HepG2 (cell line): ENCODE measurements around the gene TTBK1. TPM values are rescaled to one million over a fixed set of nuclear protein-coding genes. Genes with fewer than 3 reads are reported as not detected.

ENCODE experiments used
- GABPB1 ChIP-seq: IDR thresholded peaks from 2 replicates; pipeline ENCODE4 v1.6.1; 2016; ENCODE audit warnings: mild to moderate bottlenecking, missing genetic modification reagents, moderate library complexity, missing compliant biosample characterization
- HDAC2 ChIP-seq: sonication (generic); formaldehyde crosslinking; IDR thresholded peaks from 2 replicates; pipeline ENCODE4 v1.4.0; 2020; ENCODE audit warnings: missing genetic modification reagents
- IKZF1 ChIP-seq: fragments of 450-650 bp; IDR thresholded peaks from 2 replicates; pipeline ENCODE4 v1.7.1; 2016
- NCOA5 ChIP-seq: sonication (generic); formaldehyde crosslinking; IDR thresholded peaks from 2 replicates; pipeline ENCODE4 v1.4.0; 2020; ENCODE audit warnings: missing genetic modification reagents
- NR2F6 ChIP-seq, 2 experiments: IDR thresholded peaks; 2 replicates each; pipeline ENCODE4 v1.6.1; 2016; ENCODE audit warnings: antibody characterized with exemption in 1 of 2, mild to moderate bottlenecking in 1 of 2
- ONECUT2 ChIP-seq: sonication (generic); formaldehyde crosslinking; IDR thresholded peaks from 2 replicates; pipeline ENCODE4 v1.4.0; 2020; ENCODE audit warnings: missing genetic modification reagents
- RBAK ChIP-seq: sonication (generic); formaldehyde crosslinking; IDR thresholded peaks from 2 replicates; pipeline ENCODE4 v1.5.1; 2020; ENCODE audit warnings: mild to moderate bottlenecking, missing genetic modification reagents
- RBM39 ChIP-seq: fragments of 200-400 bp; formaldehyde crosslinking; IDR thresholded peaks from one replicate; pipeline ENCODE4 v1.6.1; 2018; ENCODE audit warnings: antibody characterized with exemption, mild to moderate bottlenecking, low read depth, low read length; ENCODE audit not compliant: poor library complexity, severe bottlenecking
- SATB2 ChIP-seq: sonication (generic); formaldehyde crosslinking; IDR thresholded peaks from 2 replicates; pipeline ENCODE4 v1.5.0; 2020; ENCODE audit warnings: missing genetic modification reagents
- SETDB1 ChIP-seq: sonication (generic); formaldehyde crosslinking; IDR thresholded peaks from 2 replicates; pipeline ENCODE4 v1.5.1; 2020; ENCODE audit warnings: missing genetic modification reagents, mild to moderate bottlenecking, borderline replicate concordance
- SNRNP70 ChIP-seq: fragments of 200-400 bp; formaldehyde crosslinking; IDR thresholded peaks from 2 replicates; pipeline ENCODE4 v1.6.1; 2017; ENCODE audit warnings: mild to moderate bottlenecking, low read depth, low read length, moderate library complexity
- ZFYVE20 ChIP-seq: sonication (generic); formaldehyde crosslinking; IDR thresholded peaks from 2 replicates; pipeline ENCODE4 v1.8.0; 2023; ENCODE audit warnings: low read depth, mild to moderate bottlenecking, moderate library complexity, missing genetic modification reagents, borderline replicate concordance
- ZNF652 ChIP-seq: IDR thresholded peaks from 2 replicates; pipeline ENCODE4 v1.6.1; 2016; ENCODE audit warnings: low read depth, borderline replicate concordance
- ZNF776 ChIP-seq: sonication (generic); formaldehyde crosslinking; IDR thresholded peaks from 2 replicates; pipeline ENCODE4 v1.4.0; 2020; ENCODE audit warnings: mild to moderate bottlenecking, missing genetic modification reagents
- ZNF839 ChIP-seq: sonication (generic); formaldehyde crosslinking; IDR thresholded peaks from 2 replicates; pipeline ENCODE4 v1.4.0; 2020; ENCODE audit warnings: missing genetic modification reagents, mild to moderate bottlenecking, borderline replicate concordance
- polyA plus RNA-seq, 8 experiments: library from polyadenylated mRNA; depleted of rRNA in 3 of 8; stranded (reverse) in 7 of 8; unstranded in 1 of 8; fragments of >200 nt; fragmentation: Illumina TruSeq in 4 of 8; extraction: Trizol in 4 of 8; gene quantifications; 2 replicates each; pipeline versions ENCODE4 v1.2.1 to v1.2.3, GENCODE V29; 2011 to 2016; ENCODE audit warnings: low read depth in 4 of 8, missing spikeins in 1 of 8, mixed read lengths in 1 of 8; ENCODE audit not compliant: insufficient read depth in 1 of 8
- total RNA-seq, 5 experiments: library from RNA; depleted of rRNA; stranded (reverse); fragments of >200 nt; fragmentation: Illumina TruSeq; extraction: Trizol; gene quantifications; 2 replicates each; pipeline ENCODE4 v1.2.3, GENCODE V29; 2016; ENCODE audit warnings: low read depth in 1 of 5
- TF ChIP-seq, protein P1 (sequence below): sonication (generic); formaldehyde crosslinking; IDR thresholded peaks from 2 replicates; pipeline ENCODE4 v1.5.0; 2020; ENCODE audit warnings: mild to moderate bottlenecking, missing genetic modification reagents, borderline replicate concordance
- TF ChIP-seq, protein P2 (sequence below): IDR thresholded peaks from 2 replicates; pipeline ENCODE4 v1.6.1; 2016
- TF ChIP-seq, protein P3 (sequence below): sonication (generic); formaldehyde crosslinking; IDR thresholded peaks from 2 replicates; pipeline ENCODE4 v1.8.0; 2022; ENCODE audit warnings: mild to moderate bottlenecking, missing genetic modification reagents, borderline replicate concordance
- TF ChIP-seq, protein P4 (sequence below): sonication (generic); formaldehyde crosslinking; IDR thresholded peaks from 2 replicates; pipeline ENCODE4 v1.5.1; 2020; ENCODE audit warnings: missing genetic modification reagents, mild to moderate bottlenecking, borderline replicate concordance

Gene TTBK1
- total and polyA plus RNA-seq, 2 of the 13 experiments (the other 11 are each of a cell fraction or from before 2014, with no cell fraction given) = 0.24 to 0.33 TPM

DNA sequence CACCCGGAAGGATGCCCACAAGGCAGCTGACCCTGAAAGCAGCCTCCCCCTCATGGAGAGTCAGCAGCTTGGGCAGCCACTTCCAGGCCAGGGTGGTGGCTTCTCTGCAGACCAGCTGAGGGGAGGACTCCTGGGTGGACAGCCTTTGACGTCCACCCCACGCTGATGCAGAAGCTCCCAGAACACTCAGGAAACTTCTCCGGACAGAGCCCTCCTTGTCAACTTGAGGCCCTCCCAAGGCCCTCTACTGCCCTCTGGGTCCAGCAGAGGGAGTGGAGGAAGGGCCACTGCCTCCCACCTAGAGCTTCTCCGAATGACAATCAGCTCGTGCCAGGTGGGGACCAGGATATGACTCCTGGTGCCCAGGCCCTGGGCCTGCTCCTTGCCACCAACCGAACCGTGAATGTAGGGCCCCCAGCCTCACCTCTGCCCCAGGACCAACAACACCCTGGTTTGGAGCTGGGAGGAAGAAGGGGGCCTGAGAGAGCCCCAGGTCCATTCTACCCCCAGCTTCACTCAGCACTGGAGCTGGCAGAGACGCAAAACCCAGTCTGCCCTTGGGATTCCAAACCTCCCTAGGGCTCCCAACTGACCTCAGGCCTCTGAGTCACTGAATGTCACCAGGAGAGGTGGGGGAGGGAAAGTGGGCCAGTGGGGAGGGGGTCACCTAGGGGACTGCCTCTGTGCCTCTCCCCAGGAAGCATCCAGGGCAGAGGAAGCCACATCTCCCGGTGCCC is 43.9 kb downstream of the TTBK1 start (continued):
- TF ChIP-seq, protein P1, sequence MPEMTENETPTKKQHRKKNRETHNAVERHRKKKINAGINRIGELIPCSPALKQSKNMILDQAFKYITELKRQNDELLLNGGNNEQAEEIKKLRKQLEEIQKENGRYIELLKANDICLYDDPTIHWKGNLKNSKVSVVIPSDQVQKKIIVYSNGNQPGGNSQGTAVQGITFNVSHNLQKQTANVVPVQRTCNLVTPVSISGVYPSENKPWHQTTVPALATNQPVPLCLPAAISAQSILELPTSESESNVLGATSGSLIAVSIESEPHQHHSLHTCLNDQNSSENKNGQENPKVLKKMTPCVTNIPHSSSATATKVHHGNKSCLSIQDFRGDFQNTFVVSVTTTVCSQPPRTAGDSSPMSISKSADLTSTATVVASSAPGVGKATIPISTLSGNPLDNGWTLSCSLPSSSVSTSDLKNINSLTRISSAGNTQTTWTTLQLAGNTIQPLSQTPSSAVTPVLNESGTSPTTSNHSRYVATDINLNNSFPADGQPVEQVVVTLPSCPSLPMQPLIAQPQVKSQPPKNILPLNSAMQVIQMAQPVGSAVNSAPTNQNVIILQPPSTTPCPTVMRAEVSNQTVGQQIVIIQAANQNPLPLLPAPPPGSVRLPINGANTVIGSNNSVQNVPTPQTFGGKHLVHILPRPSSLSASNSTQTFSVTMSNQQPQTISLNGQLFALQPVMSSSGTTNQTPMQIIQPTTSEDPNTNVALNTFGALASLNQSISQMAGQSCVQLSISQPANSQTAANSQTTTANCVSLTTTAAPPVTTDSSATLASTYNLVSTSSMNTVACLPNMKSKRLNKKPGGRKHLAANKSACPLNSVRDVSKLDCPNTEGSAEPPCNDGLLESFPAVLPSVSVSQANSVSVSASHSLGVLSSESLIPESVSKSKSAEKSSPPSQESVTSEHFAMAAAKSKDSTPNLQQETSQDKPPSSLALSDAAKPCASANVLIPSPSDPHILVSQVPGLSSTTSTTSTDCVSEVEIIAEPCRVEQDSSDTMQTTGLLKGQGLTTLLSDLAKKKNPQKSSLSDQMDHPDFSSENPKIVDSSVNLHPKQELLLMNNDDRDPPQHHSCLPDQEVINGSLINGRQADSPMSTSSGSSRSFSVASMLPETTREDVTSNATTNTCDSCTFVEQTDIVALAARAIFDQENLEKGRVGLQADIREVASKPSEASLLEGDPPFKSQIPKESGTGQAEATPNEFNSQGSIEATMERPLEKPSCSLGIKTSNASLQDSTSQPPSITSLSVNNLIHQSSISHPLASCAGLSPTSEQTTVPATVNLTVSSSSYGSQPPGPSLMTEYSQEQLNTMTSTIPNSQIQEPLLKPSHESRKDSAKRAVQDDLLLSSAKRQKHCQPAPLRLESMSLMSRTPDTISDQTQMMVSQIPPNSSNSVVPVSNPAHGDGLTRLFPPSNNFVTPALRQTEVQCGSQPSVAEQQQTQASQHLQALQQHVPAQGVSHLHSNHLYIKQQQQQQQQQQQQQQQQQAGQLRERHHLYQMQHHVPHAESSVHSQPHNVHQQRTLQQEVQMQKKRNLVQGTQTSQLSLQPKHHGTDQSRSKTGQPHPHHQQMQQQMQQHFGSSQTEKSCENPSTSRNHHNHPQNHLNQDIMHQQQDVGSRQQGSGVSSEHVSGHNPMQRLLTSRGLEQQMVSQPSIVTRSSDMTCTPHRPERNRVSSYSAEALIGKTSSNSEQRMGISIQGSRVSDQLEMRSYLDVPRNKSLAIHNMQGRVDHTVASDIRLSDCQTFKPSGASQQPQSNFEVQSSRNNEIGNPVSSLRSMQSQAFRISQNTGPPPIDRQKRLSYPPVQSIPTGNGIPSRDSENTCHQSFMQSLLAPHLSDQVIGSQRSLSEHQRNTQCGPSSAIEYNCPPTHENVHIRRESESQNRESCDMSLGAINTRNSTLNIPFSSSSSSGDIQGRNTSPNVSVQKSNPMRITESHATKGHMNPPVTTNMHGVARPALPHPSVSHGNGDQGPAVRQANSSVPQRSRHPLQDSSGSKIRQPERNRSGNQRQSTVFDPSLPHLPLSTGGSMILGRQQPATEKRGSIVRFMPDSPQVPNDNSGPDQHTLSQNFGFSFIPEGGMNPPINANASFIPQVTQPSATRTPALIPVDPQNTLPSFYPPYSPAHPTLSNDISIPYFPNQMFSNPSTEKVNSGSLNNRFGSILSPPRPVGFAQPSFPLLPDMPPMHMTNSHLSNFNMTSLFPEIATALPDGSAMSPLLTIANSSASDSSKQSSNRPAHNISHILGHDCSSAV = no peak
- TF ChIP-seq ZNF652 (CRISPR knock-in tag) (no peak), SNRNP70 (no peak), GABPB1 (CRISPR knock-in tag) (peak; percentile 34; the same call in 1 of the 2 replicates), SETDB1 (CRISPR knock-in tag) (no peak), ONECUT2 (no peak), ZFYVE20 (CRISPR knock-in tag) (no peak), NCOA5 (CRISPR knock-in tag) (no peak), RBAK (CRISPR knock-in tag) (no peak), NR2F6 (IDR thresholded peaks at IDR 0.05) (peak; percentile 19; the same call in 1 of the 2 replicates), NR2F6 (CRISPR knock-in tag; IDR thresholded peaks at IDR 0.05) (peak; percentile 46; the same call in 1 of the 2 replicates), RBM39 (peak; percentile 19), SATB2 (no peak), IKZF1 (no peak), ZNF776 (no peak), ZNF839 (CRISPR knock-in tag) (0 out of 2 replicates have a peak, but pooled peaks have one; percentile 35), HDAC2 (peak; percentile 57; the same call in 1 of the 2 replicates)
- TF ChIP-seq, protein P2, sequence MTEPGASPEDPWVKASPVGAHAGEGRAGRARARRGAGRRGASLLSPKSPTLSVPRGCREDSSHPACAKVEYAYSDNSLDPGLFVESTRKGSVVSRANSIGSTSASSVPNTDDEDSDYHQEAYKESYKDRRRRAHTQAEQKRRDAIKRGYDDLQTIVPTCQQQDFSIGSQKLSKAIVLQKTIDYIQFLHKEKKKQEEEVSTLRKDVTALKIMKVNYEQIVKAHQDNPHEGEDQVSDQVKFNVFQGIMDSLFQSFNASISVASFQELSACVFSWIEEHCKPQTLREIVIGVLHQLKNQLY (CRISPR knock-in tag) = no peak
- TF ChIP-seq, protein P3, sequence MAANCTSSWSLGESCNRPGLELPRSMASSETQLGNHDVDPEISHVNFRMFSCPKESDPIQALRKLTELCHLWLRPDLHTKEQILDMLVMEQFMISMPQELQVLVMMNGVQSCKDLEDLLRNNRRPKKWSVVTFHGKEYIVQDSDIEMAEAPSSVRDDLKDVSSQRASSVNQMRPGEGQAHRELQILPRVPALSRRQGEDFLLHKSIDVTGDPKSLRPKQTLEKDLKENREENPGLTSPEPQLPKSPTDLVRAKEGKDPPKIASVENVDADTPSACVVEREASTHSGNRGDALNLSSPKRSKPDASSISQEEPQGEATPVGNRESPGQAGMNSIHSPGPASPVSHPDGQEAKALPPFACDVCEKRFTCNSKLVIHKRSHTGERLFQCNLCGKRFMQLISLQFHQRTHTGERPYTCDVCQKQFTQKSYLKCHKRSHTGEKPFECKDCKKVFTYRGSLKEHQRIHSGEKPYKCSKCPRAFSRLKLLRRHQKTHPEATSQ = no peak
- TF ChIP-seq, protein P4, sequence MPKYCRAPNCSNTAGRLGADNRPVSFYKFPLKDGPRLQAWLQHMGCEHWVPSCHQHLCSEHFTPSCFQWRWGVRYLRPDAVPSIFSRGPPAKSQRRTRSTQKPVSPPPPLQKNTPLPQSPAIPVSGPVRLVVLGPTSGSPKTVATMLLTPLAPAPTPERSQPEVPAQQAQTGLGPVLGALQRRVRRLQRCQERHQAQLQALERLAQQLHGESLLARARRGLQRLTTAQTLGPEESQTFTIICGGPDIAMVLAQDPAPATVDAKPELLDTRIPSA (CRISPR knock-in tag) = no peak
